Measurements from ENCODE around the gene ZNF584.

ZNF584 gene

GRCh38 chr19:58385891-58386575, 22.4 kb upstream of the ZNF584 start:
- no peak for DNase-seq (ENCODE audit: extremely low read depth in 1 of 2, low read depth in 1 of 2)

DNA sequence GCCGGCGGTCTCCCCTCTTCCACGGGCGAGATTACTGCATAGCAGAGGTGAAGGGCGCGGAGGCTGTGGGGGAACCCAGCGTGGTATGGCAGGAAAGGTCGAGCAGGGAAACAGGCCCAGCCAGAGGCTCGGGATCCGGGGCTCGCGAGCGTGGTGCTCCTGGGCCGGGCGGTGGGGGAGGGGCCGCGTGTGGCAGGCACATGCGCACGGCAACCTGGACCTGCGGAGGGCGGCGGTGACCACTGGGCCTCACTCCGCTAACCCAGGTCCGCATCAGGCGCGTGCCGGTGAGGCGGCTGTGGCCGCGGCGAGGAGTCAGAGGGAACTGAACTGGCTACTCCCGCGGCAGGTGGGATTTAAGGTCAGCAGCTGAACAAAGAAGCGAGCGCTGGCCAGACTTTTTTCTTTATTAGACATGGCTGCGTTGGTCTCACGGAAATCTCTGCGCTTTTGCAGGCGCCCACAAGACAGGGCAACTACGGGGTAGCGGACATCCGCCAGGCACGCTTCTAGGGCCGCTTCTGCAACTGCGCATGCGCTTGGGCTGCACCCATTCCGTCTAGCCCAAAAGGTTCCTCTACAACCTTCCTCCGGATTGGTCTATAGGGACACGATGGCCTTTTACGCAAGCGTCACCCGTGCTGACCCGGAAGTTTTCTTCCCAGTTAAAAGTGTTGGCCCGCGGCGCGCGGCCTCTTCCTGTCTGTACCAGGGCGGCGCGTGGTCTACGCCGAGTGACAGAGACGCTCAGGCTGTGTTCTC, 21.7 kb upstream of the ZNF584 start, which contains the start of gene RPS5:
Gene RPS5 (plus strand): TSS at position 694 of the 762 bp plus-strand sequence. CDS start 869 bp downstream, outside the sequence.
- peak; percentile 84 to 95 for DNase-seq (ENCODE audit: extremely low read depth in 1 of 2, low read depth in 1 of 2)

- no peak for DNase-seq (ENCODE audit: extremely low read depth in 1 of 2, low read depth in 1 of 2)
These were observed 20.9 kb upstream of the ZNF584 start for GRCh38 chr19:58387338-58388174.

DNA sequence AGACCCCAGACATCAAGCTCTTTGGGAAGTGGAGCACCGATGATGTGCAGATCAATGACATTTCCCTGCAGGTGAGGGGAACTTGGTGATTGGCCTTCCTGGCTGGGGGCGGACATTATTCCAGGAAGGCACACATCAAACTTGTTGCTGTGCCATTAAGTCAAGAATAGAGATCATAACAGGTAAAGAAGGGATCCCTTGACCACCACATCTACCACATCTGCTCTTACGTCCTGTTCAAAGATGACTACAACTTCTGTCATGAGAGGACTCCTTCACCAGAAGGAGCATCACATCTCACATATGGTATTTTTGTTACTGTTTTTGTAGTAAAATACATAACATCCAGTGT, 20.3 kb upstream of the ZNF584 start:
- no peak for DNase-seq (ENCODE audit: extremely low read depth in 1 of 2, low read depth in 1 of 2)

- no peak for DNase-seq (ENCODE audit: extremely low read depth in 1 of 2, low read depth in 1 of 2)
These were observed 15.3 kb upstream of the ZNF584 start for GRCh38 chr19:58392945-58393724.

DNA sequence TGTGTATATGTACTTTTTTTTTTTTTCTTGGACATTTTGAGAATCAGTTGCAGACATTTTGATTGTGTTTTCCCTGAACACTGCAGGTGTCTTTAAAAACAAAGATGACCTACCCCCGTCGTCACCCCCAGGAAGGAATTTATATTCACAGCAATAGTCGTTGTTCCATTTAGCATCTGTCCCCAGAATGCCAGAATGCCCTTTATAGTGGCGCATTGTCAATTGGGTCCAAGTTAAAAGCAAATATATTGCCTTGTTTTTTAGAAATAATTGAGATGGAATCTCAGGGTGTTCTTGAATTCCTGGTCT, 14.8 kb upstream of the ZNF584 start:
- no peak for DNase-seq (ENCODE audit: extremely low read depth in 1 of 2, low read depth in 1 of 2)

DNA sequence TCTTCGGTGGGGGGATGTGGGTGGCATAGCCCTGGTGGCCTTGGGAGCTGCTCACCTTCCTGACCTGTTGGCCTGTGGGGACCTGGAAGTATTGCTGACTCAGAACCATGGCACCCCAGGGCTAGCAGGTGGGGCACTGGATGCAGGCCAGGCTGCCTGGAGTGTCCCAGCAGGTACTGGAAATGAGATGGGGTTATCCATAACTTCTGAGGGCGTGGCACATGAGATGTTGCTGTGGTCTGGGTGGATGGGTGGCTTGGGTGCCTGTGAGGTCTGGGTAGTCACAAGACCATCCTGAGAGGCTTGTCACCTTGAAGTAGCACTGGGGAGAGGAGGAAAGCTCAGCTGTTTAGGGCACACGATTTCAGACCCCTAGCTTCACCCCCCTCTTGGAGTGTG, 13.6 kb upstream of the ZNF584 start:
- no peak for DNase-seq (ENCODE audit: extremely low read depth in 1 of 2, low read depth in 1 of 2)

GRCh38 chr19:58395220-58395978, 13.1 kb upstream of the ZNF584 start, which contains the start of gene RNF225:
RNF225 (plus strand) TSS chr19:58395656; CDS start chr19:58396090, 434 bp downstream.
- no peak for DNase-seq (ENCODE audit: extremely low read depth in 1 of 2, low read depth in 1 of 2)

- DNase-seq (ENCODE audit: extremely low read depth in 1 of 2, low read depth in 1 of 2): no peak
These were observed 12.3 kb upstream of the ZNF584 start for GRCh38 chr19:58395979-58396627.

- no peak for DNase-seq (ENCODE audit: extremely low read depth in 1 of 2, low read depth in 1 of 2)
These were observed 11.5 kb upstream of the ZNF584 start for GRCh38 chr19:58396691-58397532.

- DNase-seq (ENCODE audit: extremely low read depth in 1 of 2, low read depth in 1 of 2): no peak
These were observed 10.9 kb upstream of the ZNF584 start for GRCh38 chr19:58397533-58398037.

DNA sequence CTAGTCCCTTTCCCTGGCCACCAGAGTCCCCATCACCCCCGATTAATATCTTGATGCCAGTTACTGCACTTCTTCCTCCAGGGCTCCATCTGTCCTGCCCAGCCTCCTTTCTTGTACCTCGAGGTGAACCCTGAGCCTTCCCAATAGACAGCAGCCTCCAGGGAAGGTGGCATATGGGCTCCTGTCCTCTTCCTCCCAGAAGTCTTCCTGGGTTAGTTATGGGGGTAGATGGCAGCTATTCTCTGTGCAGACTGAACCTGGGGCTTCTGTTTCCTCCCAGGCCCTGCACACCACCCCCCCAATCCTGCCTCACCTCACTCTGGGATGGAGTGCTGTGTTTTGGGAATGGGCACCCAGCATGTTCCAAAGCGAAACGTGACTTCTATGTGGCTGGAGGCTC, 10.4 kb upstream of the ZNF584 start:
- DNase-seq (ENCODE audit: extremely low read depth in 1 of 2, low read depth in 1 of 2): no peak

GRCh38 chr19:58398545-58398944, 9.9 kb upstream of the ZNF584 start:
- no peak for DNase-seq (ENCODE audit: extremely low read depth in 1 of 2, low read depth in 1 of 2)

DNA sequence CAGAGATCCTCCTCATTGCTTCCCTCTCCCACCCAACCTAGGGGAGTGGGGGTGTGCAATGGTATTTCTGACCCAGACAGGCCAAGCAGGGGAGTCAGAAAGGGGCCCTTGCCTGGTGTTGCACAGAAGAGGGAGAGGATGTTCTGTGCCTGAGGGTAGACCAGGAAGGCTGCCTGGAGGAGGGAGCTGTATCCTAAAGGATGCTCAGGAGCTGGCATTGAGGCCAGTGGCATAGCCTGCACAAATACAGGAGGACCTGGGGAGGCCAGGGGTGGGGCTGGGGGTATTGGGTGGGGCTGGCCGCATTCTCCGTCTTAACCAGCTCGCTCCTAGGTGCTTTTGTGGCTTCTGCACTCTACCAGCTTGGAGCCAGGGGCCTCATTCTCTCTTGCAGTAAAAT, 8.5 kb upstream of the ZNF584 start:
- no peak for DNase-seq (ENCODE audit: extremely low read depth in 1 of 2, low read depth in 1 of 2)

GRCh38 chr19:58400316-58400915, 8.0 kb upstream of the ZNF584 start:
- DNase-seq (ENCODE audit: extremely low read depth in 1 of 2, low read depth in 1 of 2): no peak

DNA sequence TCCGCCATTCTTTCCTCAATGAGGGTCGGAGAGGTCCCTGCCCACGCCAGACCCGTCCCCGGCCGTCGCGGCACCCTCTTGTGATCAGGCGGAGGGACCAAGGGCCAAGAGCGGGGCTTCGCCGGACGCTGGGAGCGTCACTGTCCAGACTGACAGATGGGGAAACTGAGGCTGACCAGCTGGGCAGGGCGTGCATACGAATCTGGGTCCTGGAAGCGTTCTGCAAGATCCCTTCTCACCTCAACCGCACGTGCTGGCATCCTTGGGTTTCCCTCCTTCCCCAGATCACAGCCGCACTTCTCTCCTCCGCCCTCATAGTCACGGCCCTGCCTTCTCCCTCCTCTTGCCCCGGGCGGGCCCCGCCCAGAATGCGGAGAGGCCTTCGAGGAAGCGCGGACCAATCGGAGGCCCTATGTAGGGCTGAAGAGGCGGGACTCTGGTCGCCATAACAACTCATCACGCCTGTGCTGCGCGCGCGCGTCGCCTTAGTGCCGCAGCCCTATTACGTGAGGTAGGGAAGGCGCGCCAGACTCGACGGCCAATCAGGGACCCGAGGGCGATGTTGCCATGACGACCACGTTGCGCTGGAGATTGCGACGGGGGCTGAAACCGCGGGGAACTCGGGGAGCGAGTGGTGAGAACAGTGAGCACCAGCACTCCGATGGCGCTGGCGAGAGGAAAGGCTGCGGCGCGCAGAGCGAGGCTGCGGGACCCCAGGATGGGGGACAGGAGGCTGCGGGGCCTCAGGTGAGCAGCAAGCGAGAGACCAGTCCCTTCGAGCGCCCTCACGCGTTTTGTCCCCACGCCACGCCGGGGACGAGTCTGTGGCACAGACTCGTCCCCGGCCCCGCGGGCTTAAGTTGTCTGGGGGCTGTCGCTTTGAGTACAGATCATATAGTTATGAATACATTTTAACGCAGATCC, 7.3 kb upstream of the ZNF584 start:
- peak; percentile 96 to 99 for DNase-seq (ENCODE audit: extremely low read depth in 1 of 2, low read depth in 1 of 2)

DNA sequence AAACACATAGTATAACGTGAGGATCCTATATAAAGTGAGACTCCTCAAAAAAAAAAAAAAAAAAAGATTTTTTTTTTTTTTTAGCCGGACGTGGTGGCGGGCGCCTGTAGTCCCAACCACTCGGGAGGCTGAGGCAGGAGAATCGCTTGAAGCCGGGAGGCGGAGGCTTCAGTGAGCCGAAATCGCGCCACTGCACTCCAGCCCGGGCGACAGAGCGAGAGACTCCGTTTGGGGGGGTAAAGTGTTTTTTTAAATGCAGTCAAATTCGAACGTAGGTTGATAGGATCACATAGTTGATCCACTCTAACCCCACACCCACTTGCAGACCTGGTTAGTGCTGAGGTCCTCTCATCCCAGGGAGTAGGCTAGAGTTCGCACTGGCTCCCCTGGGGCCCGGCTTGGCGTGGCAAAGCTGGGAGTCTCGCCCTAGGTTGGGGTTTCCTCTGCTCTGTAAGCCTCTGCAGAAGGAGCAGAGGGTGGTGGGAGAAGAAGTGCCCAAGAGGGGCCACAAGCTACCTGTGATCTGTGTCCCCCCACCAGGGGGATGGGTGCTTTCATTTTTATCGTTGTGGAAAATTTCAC, 6.5 kb upstream of the ZNF584 start:
- DNase-seq (ENCODE audit: extremely low read depth in 1 of 2, low read depth in 1 of 2): no peak
